ENCODE results near the gene DCDC2C. TPM values are rescaled to one million over a fixed set of nuclear protein-coding genes. Genes with fewer than 3 reads are reported as not detected.

The DCDC2C gene
- total and polyA plus RNA-seq, 2 donors (not counting 1 experiment from before 2014, with no cell fraction given): not detected

DNA sequence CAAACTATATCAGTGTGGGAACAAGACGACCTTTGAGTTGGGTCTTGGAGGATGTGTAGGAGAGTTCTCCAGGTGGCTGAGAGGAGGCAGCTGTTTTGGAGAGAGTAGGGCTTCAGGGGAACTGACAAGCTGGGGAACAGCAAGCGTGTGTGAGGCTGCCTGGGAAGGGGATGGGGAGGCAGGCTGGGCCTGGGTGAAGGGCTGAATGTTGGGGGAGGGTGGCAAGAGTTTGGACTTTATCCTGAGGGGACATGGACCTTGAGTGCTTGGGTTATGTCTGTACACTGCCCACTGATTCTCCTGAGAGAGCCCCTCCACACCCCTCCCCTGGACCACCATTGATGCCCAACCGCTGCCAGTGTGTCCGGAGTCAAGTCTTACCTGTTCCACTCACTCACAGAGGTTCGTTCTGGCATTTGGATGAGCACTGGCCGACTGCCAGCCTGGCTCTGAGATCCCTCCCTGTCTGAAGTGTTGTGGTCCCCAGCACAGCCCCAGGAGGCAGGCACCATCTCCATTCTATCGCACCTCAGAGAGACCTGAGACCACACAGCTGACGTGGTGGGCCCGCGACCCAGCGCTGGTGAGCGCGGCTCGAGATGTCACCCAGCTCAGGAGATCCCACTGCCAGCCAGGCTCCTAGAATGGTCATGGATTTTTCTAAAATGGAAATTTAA lies 59.5 kb downstream of the DCDC2C start:
- Histone ChIP-seq H3K9me3 (ENCODE audit: control insufficient read depth, insufficient read depth, low read depth, low read length) (no peaks in the 10 kb centered on the region), H3K27ac (ENCODE audit: insufficient read depth, low read length) (no peak overlapping the region)

DNA sequence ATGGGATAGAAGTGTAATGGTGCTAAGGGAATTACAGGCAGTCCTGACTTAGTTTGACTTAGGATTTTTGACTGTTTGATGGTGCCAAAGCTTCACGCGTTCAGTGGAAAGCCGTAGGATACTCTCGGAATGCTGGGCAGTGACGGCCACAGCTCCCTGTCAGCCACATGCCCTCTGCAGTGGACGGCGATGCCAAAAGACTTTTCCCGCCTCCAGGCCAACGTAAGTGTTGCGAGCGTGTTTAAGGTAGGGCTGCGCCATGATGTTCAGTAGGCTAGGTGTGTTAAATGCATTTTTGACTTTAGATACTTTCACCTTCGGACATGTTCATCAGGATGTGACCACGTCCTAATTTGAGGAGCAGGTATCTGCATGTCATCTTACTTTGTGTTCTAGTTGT lies 63.4 kb downstream of the DCDC2C start:
- no peak overlapping the region for H3K9ac ChIP-seq (ENCODE audit: insufficient read depth, low read length)
- H3K4me1 ChIP-seq (ENCODE audit: control insufficient read depth, extremely low read depth, insufficient read depth, low read length): no peaks in the 10 kb centered on the region
- H3K4me2 ChIP-seq (ENCODE audit: extremely low read depth, insufficient read depth, low read length): no peak overlapping the region
- no peak overlapping the region for H3K4me3 ChIP-seq (replicated peaks in 1 of 4; ENCODE audit: control extremely low read depth in 1 of 4, insufficient read depth in 1 of 4, low read depth in 3 of 4, low read length in 4 of 4)
- H3K9me3 ChIP-seq (ENCODE audit: control insufficient read depth, insufficient read depth, low read depth, low read length): no peaks in the 10 kb centered on the region
- no peak overlapping the region for H2AFZ ChIP-seq (ENCODE audit: low read length)
- no peaks in the 10 kb centered on the region for H4K20me1 ChIP-seq (ENCODE audit: control insufficient read depth, extremely low read depth, insufficient read depth, low read length)
- H3K27ac ChIP-seq (ENCODE audit: insufficient read depth, low read length): no peak overlapping the region
- no peak for DNase-seq (ENCODE audit: low read depth in 2 of 2)
- H3K36me3 ChIP-seq (ENCODE audit: control insufficient read depth, insufficient read depth, low read length): no peaks in the 10 kb centered on the region
- no peaks in the 10 kb centered on the region for H3K79me2 ChIP-seq (ENCODE audit: control insufficient read depth, insufficient read depth, low read length)
- no peaks in the 10 kb centered on the region for H3K27me3 ChIP-seq (ENCODE audit: control insufficient read depth, insufficient read depth, low read length)
- TF ChIP-seq EZH2 (IDR thresholded peaks at IDR 0.05; ENCODE audit: low read length, missing control alignments): no peak
- TF ChIP-seq CTCF (conservative IDR thresholded peaks at IDR 0.05 in 1 of 2, IDR thresholded peaks at IDR 0.05 in 1 of 2; ENCODE audit: low read depth in 1 of 2, low read length in 2 of 2): no peak

More for the DNA sequence above, 59.5 kb downstream of the DCDC2C start:
- no peak for DNase-seq (ENCODE audit: low read depth in 2 of 2)
- Histone ChIP-seq H3K4me1 (ENCODE audit: control insufficient read depth, extremely low read depth, insufficient read depth, low read length) (peaks cover 3% of the 10 kb centered on the region), H3K4me2 (ENCODE audit: extremely low read depth, insufficient read depth, low read length) (no peak overlapping the region), H3K4me3 (replicated peaks in 1 of 4; ENCODE audit: control extremely low read depth in 1 of 4, insufficient read depth in 1 of 4, low read depth in 3 of 4, low read length in 4 of 4) (no peak overlapping the region), H3K27me3 (ENCODE audit: control insufficient read depth, insufficient read depth, low read length) (no peaks in the 10 kb centered on the region), H3K79me2 (ENCODE audit: control insufficient read depth, insufficient read depth, low read length) (no peaks in the 10 kb centered on the region), H3K9ac (ENCODE audit: insufficient read depth, low read length) (no peak overlapping the region), H2AFZ (ENCODE audit: low read length) (no peak overlapping the region), H3K36me3 (ENCODE audit: control insufficient read depth, insufficient read depth, low read length) (no peaks in the 10 kb centered on the region), H4K20me1 (ENCODE audit: control insufficient read depth, extremely low read depth, insufficient read depth, low read length) (no peaks in the 10 kb centered on the region)
- TF ChIP-seq EZH2 (IDR thresholded peaks at IDR 0.05; ENCODE audit: low read length, missing control alignments) (no peak), CTCF (conservative IDR thresholded peaks at IDR 0.05 in 1 of 2, IDR thresholded peaks at IDR 0.05 in 1 of 2; ENCODE audit: low read depth in 1 of 2, low read length in 2 of 2) (no peak)

DNA sequence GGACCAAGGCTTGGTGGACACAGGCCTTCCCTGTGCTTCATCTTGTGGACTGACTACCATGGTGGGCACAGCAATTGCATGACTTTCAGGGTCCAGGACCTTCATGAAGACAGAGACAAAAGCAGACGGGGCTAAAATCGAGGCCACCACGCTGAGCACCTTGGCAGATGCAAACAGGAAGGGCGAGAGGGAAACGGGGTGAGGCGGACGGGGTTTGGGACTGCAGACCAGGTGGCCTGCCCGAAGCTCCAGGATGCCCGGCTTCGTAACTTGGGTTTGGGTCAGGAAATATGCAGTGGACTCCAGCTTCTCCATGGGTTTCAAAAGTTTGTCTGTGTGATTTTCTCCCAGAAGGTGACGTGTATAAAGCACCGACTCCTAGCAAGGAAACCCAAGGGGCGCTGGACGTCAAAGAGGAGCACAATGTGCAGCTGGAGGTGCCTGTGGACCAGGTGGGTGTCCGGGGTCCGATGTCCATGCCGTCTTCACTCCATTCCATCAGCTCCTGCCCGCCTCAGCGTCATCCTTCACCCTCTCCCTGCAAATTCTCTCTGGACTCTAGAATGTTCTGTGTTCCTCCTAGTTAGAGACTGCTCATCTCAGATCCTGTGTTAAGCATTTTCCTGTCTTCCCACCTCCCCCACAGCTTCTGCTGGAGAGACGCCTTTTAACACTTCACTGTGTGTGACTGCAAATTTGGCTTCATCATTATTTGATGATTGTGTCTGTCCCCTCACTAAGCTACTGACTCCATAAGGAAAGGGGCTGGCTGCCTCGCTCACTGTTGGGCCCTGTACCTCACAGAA lies 65.8 kb downstream of the DCDC2C start:
- DNase-seq (ENCODE audit: low read depth in 2 of 2): no peak
- Histone ChIP-seq H3K27ac (ENCODE audit: insufficient read depth, low read length) (no peak overlapping the region), H4K20me1 (ENCODE audit: control insufficient read depth, extremely low read depth, insufficient read depth, low read length) (no peaks in the 10 kb centered on the region), H3K4me1 (ENCODE audit: control insufficient read depth, extremely low read depth, insufficient read depth, low read length) (no peaks in the 10 kb centered on the region), H3K9me3 (ENCODE audit: control insufficient read depth, insufficient read depth, low read depth, low read length) (no peaks in the 10 kb centered on the region), H3K36me3 (ENCODE audit: control insufficient read depth, insufficient read depth, low read length) (no peaks in the 10 kb centered on the region), H3K4me2 (ENCODE audit: extremely low read depth, insufficient read depth, low read length) (no peak overlapping the region), H3K27me3 (ENCODE audit: control insufficient read depth, insufficient read depth, low read length) (no peaks in the 10 kb centered on the region), H3K9ac (ENCODE audit: insufficient read depth, low read length) (no peak overlapping the region), H2AFZ (ENCODE audit: low read length) (no peak overlapping the region), H3K4me3 (replicated peaks in 1 of 4; ENCODE audit: control extremely low read depth in 1 of 4, insufficient read depth in 1 of 4, low read depth in 3 of 4, low read length in 4 of 4) (no peak overlapping the region), H3K79me2 (ENCODE audit: control insufficient read depth, insufficient read depth, low read length) (no peaks in the 10 kb centered on the region)
- no peak for TF ChIP-seq CTCF (conservative IDR thresholded peaks at IDR 0.05 in 1 of 2, IDR thresholded peaks at IDR 0.05 in 1 of 2; ENCODE audit: low read depth in 1 of 2, low read length in 2 of 2)
- TF ChIP-seq EZH2 (IDR thresholded peaks at IDR 0.05; ENCODE audit: low read length, missing control alignments): no peak

All from fibroblast of lung (primary cell).